Fibroblast of the conjunctiva (primary cell): ENCODE data around the gene GLOD5.

ENCODE experiments used
- DNase-seq: peaks from one replicate; pipeline ENCODE4 v3.0.0-alpha.2; 2010; ENCODE audit warnings: low read depth

GLOD5 gene

GRCh38 chrX:48761674-48762471 is at the start of gene GLOD5:
TSS of gene GLOD5 (plus strand) at chrX:48761747. CDS start at chrX:48761791, 44 bp downstream.
- no peak for DNase-seq

- DNase-seq: no peak
These were observed 49.5 kb upstream of the GLOD5 start for GRCh38 chrX:48711929-48712505.

GRCh38 chrX:48713847-48714246 is 47.7 kb upstream of the GLOD5 start:
- no peak for DNase-seq

- DNase-seq: no peak
These were observed 47.0 kb upstream of the GLOD5 start for GRCh38 chrX:48714573-48714972.

GRCh38 chrX:48715072-48715471 is 46.5 kb upstream of the GLOD5 start:
- peak; percentile 8 for DNase-seq

GRCh38 chrX:48715876-48716502 is 45.6 kb upstream of the GLOD5 start:
- no peak for DNase-seq

GRCh38 chrX:48719958-48720357 is 41.6 kb upstream of the GLOD5 start:
- no peak for DNase-seq

GRCh38 chrX:48720577-48721250 is 40.8 kb upstream of the GLOD5 start:
- DNase-seq: no peak

GRCh38 chrX:48721916-48722315 is 39.6 kb upstream of the GLOD5 start:
- DNase-seq: no peak

- no peak for DNase-seq
These were observed 35.0 kb upstream of the GLOD5 start for GRCh38 chrX:48726596-48726995.

- no peak for DNase-seq
These were observed 32.9 kb upstream of the GLOD5 start for GRCh38 chrX:48728653-48729052.

GRCh38 chrX:48736303-48736702 is 25.2 kb upstream of the GLOD5 start:
- DNase-seq: no peak

- no peak for DNase-seq
These were observed 24.7 kb upstream of the GLOD5 start for GRCh38 chrX:48736878-48737212.

GRCh38 chrX:48737213-48737938 is 24.2 kb upstream of the GLOD5 start:
- DNase-seq: peak; percentile 97

GRCh38 chrX:48737940-48738339 is 23.6 kb upstream of the GLOD5 start:
- DNase-seq: no peak

GRCh38 chrX:48741834-48742233 is 19.7 kb upstream of the GLOD5 start:
- no peak for DNase-seq

GRCh38 chrX:48745222-48745621 is 16.3 kb upstream of the GLOD5 start:
- DNase-seq: no peak

- DNase-seq: no peak
These were observed 14.0 kb upstream of the GLOD5 start for GRCh38 chrX:48747415-48748016.

- DNase-seq: no peak
These were observed 12.4 kb upstream of the GLOD5 start for GRCh38 chrX:48749182-48749581.

GRCh38 chrX:48751343-48751742 is 10.2 kb upstream of the GLOD5 start:
- DNase-seq: no peak

GRCh38 chrX:48752498-48752897 is 9.0 kb upstream of the GLOD5 start:
- no peak for DNase-seq

- no peak for DNase-seq
These were observed 7.8 kb upstream of the GLOD5 start for GRCh38 chrX:48753708-48754228.
